Measurements from ENCODE around the gene CYB5R3.
"Not testable (repeated sequence)": the region's sequence is repeated elsewhere in the genome, so short reads cannot be mapped to it uniquely, and the experiment has no call there.

Gene CYB5R3

DNA sequence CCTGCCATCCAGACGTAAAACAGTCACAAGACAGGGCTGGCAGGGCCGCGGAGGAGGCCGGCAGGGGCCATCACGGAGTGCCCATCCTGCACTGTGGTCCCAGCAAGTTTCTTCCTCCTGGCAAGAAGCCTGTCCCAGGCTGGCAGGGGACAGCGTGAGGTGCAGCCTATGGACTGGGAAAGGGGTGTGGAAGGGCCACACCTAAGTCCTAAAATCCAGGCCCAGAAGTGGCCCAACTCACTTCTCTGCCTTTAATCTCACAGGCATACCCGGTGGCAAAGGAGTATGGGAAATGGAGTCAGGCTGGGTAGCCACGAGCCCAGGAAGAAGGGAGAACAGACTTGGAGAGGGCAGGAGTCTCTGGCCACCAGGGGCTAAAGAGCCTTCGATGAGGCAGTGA lies 78.6 kb downstream of the CYB5R3 start:
- DNase-seq (ENCODE audit: low read depth in 2 of 2) = not testable (repeated sequence)

DNA sequence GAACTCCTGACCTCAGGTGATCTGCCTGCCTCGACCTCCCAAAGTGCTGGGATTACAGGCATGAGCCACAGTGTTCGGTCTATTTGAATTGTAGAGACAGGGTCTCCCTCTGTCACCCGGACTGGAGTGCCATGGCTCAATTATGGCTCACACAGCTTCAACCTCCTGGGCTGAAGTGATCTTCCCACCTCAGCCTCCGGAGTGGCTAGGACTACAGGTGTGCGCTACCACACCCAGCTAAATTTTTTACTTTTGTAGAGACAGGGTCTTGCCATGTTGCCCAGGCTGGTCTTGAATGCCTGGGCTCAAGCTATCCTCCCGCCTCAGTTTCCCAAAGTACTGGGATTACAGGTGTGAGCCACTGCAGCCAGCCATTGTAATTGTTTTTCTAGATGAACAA lies 81.2 kb downstream of the CYB5R3 start:
- not testable (repeated sequence) for DNase-seq (ENCODE audit: low read depth in 2 of 2)
